IMR-90 (cell line): Measurements from ENCODE around the gene KLHL8. TPM values are rescaled to one million over a fixed set of nuclear protein-coding genes. Genes with fewer than 3 reads are reported as not detected.

Source experiments
- BHLHE40 ChIP-seq: fragments of 150-350 bp; IDR thresholded peaks from 2 replicates; pipeline ENCODE4 v1.6.1; 2016; ENCODE audit warnings: mild to moderate bottlenecking, low read depth, low read length
- CHD1 ChIP-seq: IDR thresholded peaks from 2 replicates; pipeline ENCODE4 v1.6.1; 2012; ENCODE audit warnings: low read depth, low read length, improper control_type of control experiment
- MAZ ChIP-seq: IDR thresholded peaks from 2 replicates; pipeline ENCODE4 v1.6.1; 2012; ENCODE audit warnings: low read depth, mild to moderate bottlenecking, low read length, improper control_type of control experiment, moderate library complexity, borderline replicate concordance
- POLR2A ChIP-seq: IDR thresholded peaks from 2 replicates; pipeline ENCODE4 v1.6.1; 2012; ENCODE audit warnings: mild to moderate bottlenecking, low read depth, low read length
- RAD21 ChIP-seq: IDR thresholded peaks from 2 replicates; pipeline ENCODE4 v1.6.1; 2012; ENCODE audit warnings: low read length, improper control_type of control experiment
- RCOR1 ChIP-seq: IDR thresholded peaks from 2 replicates; pipeline ENCODE4 v1.6.1; 2012; ENCODE audit warnings: mild to moderate bottlenecking, low read length, improper control_type of control experiment; ENCODE audit not compliant: insufficient replicate concordance
- RFX5 ChIP-seq: IDR thresholded peaks from 2 replicates; pipeline ENCODE4 v1.8.0; 2012; ENCODE audit warnings: low read depth, mild to moderate bottlenecking, low read length, moderate library complexity
- SMC3 ChIP-seq: fragments of 150-350 bp; IDR thresholded peaks from 2 replicates; pipeline ENCODE4 v1.6.1; 2016; ENCODE audit warnings: low read depth, mild to moderate bottlenecking, antibody characterized with exemption, low read length, moderate library complexity
- polyA plus RNA-seq, 3 experiments: library from polyadenylated mRNA; depleted of rRNA; stranded (reverse); fragments of >200 nt; gene quantifications; 2 replicates each; pipeline ENCODE4 v1.2.3, GENCODE V29; 2012; ENCODE audit warnings: low replicate concordance in 1 of 3
- total RNA-seq: library from RNA; depleted of rRNA; stranded (reverse); fragments of >200 nt; gene quantifications from 2 replicates; pipeline ENCODE4 v1.2.3, GENCODE V29; 2012

KLHL8 gene
- total and polyA plus RNA-seq, 2 of the 4 experiments (the other 2 are of a cell fraction): 3.1 to 9.5 TPM

DNA sequence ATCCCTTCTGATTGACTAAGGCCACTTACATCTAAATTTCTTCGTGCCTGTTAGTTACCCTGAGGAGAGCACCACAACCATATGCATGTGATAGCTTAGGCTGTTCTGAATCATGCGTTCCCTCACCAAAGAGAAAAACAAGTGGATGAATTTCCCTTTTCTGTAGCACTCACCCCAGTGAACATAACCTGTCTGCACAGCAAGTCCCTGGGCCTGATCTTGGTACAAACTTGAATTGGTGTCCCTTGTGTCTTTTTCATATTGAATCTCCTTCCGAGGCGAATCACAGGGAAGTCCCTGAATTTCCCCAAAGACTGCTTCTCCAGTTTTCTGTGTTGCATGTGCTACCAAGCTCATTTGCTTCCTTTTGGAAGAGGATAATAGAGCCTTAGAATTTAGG lies 100.4 kb downstream of the KLHL8 start (continued):
- TF ChIP-seq SMC3 (no peak), POLR2A (no peak), RAD21 (no peak), MAZ (no peak), RCOR1 (no peak), CHD1 (no peak), RFX5 (no peak), BHLHE40 (no peak)
